Right atrium auricular region (tissue), 2 donors: ENCODE results near the gene TFDP1. TPM values are rescaled to one million over a fixed set of nuclear protein-coding genes. Genes with fewer than 3 reads are reported as not detected.
"Not testable (repeated sequence)": the region's sequence is repeated elsewhere in the genome, so short reads cannot be mapped to it uniquely, and the experiment has no call there.

ENCODE experiments used
- DNase-seq: peaks from one replicate; pipeline ENCODE4 v3.0.0-alpha.2; 2019; ENCODE audit warnings: low spot score
- H3K27ac ChIP-seq, 2 donors: fragments of 200-600 bp; sonication (generic); 1 replicate in 1 of 2; 2 replicates in 1 of 2; pipeline ENCODE4 v1.5.1; 2016 to 2019
- H3K27me3 ChIP-seq, 2 donors: fragments of 200-600 bp; sonication (generic); one replicate each; pipeline versions ENCODE4 v1.5.1 to v1.6.0; 2017 to 2019
- H3K36me3 ChIP-seq: fragments of 200-600 bp; sonication (generic); one replicate; pipeline ENCODE4 v1.5.1; 2016
- H3K4me1 ChIP-seq, 2 donors: fragments of 200-600 bp; sonication (generic); one replicate each; pipeline versions ENCODE4 v1.5.1 to v1.6.0; 2017 to 2019
- H3K4me3 ChIP-seq, 2 donors: fragments of 200-600 bp; sonication (generic); 1 replicate in 1 of 2; 2 replicates in 1 of 2; pipeline ENCODE4 v1.5.1; 2017 to 2019; ENCODE audit warnings: mild to moderate bottlenecking in 1 of 2, moderate library complexity in 1 of 2
- H3K9me3 ChIP-seq, 2 donors: fragments of 200-600 bp; sonication (generic); one replicate each; pipeline ENCODE4 v1.5.1; 2019
- total RNA-seq, 2 donors: library from RNA; depleted of rRNA; stranded (reverse); fragments of >200 nt; gene quantifications; one replicate each; pipeline ENCODE4 v1.1.0, GENCODE V29; 2016
- TF ChIP-seq, protein P1 (sequence below), 2 donors: fragments of 200-600 bp; sonication (generic); IDR thresholded peaks; one replicate each; pipeline ENCODE4 v1.5.1; 2019; ENCODE audit warnings: antibody characterized with exemption in 2 of 2

TFDP1 gene
- total RNA-seq, 2 donors from 2014 or later: 34.4 to 40.4 TPM

DNA sequence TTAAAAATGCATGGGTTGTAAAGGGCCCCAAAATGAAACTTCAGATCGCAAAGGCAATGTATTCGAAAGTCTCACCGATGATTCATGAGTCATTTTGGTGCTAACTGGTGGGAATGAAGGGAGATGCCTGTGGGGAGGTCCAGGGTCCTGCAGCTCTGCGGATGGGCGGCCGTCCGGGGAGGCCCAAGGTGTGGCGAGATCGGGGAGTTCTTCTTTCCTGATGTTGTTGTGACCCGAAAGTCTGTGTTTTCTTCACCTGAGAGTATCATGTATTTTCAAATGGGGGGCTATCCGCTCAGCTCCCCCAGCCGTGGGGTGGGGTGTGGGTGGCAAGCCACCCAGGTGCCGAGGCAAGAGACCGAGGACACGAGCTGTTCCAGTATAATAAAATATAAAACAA, 36.5 kb downstream of the TFDP1 start:
- H3K4me1 ChIP-seq: peaks cover 0 to 20% of the 10 kb centered on the region in 2 donors
- no peak overlapping the region for H3K27ac ChIP-seq
- H3K27me3 ChIP-seq: no peaks in the 10 kb centered on the region
- no peak for DNase-seq
- TF ChIP-seq, protein P1, sequence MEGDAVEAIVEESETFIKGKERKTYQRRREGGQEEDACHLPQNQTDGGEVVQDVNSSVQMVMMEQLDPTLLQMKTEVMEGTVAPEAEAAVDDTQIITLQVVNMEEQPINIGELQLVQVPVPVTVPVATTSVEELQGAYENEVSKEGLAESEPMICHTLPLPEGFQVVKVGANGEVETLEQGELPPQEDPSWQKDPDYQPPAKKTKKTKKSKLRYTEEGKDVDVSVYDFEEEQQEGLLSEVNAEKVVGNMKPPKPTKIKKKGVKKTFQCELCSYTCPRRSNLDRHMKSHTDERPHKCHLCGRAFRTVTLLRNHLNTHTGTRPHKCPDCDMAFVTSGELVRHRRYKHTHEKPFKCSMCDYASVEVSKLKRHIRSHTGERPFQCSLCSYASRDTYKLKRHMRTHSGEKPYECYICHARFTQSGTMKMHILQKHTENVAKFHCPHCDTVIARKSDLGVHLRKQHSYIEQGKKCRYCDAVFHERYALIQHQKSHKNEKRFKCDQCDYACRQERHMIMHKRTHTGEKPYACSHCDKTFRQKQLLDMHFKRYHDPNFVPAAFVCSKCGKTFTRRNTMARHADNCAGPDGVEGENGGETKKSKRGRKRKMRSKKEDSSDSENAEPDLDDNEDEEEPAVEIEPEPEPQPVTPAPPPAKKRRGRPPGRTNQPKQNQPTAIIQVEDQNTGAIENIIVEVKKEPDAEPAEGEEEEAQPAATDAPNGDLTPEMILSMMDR (IDR thresholded peaks at IDR 0.05): no peak
- no peaks in the 10 kb centered on the region for H3K9me3 ChIP-seq
- peaks cover 21% of the 10 kb centered on the region for H3K36me3 ChIP-seq
- no peak overlapping the region for H3K4me3 ChIP-seq

DNA sequence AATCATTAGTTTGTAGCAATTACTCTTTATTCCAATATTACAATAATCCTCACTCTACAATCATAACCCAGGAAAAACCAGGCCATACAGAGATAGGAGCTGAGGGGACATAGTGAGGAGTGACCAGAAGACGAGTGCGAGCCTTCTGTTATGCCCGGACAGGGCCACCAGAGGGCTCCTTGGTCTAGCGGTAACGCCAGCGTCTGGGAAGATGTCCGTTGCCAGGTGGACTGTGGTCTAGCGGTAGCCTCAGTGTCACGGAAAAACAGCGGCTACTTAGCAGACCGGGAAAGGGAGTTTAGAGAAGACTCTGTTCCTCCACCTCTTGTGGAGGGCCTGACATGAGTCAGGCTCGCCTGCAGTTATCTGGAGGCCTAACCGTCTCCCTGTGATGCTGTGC, 36.9 kb downstream of the TFDP1 start:
- H3K36me3 ChIP-seq: peaks cover 21% of the 10 kb centered on the region
- not testable (repeated sequence) for H3K4me3 ChIP-seq, H3K27ac ChIP-seq, H3K27me3 ChIP-seq, H3K9me3 ChIP-seq, DNase-seq
- TF ChIP-seq, protein P1 (IDR thresholded peaks at IDR 0.05): peak in 1 of 2 donors; percentile 48
- H3K4me1 ChIP-seq: peaks cover 0 to 16% of the 10 kb centered on the region in 2 donors

DNA sequence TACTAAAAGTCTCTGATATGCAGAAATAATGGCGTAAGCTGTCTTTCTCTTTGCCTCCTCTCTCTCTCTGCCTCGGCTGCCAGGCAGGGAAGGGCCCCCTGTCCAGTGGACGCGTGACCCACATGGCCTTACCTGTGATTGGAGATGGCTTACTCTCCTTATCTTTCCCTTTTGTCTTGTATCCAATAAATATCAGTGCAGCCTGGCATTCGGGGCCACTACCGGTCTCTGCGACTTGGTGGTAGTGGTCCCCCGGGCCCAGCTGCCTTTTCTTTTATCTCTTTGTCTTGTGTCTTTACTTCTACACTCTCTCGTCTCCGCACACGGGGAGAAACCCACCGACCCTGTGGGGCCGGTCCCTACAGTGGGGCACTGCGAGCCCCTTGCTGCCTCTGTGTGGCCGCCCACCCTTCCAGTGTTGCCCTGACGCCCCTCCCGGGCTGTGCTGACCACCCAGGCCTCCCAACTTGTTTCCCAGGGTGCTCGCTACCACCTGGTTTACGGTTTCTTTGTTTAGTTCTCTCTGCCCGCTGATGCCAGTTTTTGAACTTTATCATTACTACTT, 37.5 kb downstream of the TFDP1 start:
- H3K4me3 ChIP-seq, H3K27me3 ChIP-seq, H3K9me3 ChIP-seq, H3K27ac ChIP-seq, DNase-seq: not testable (repeated sequence)
- peaks cover 0 to 10% of the 10 kb centered on the region in 2 donors for H3K4me1 ChIP-seq
- peaks cover 21% of the 10 kb centered on the region for H3K36me3 ChIP-seq

GRCh38 chr13:113622791-113623490, 38.4 kb downstream of the TFDP1 start:
- Histone ChIP-seq H3K9me3 (no peaks in the 10 kb centered on the region), H3K36me3 (peaks cover 21% of the 10 kb centered on the region), H3K27ac (no peak overlapping the region), H3K27me3 (no peaks in the 10 kb centered on the region), H3K4me3 (no peak overlapping the region), H3K4me1 (peaks cover 0 to 1% of the 10 kb centered on the region in 2 donors)
- TF ChIP-seq, protein P1 (IDR thresholded peaks at IDR 0.05): no peak
- DNase-seq: no peak

DNA sequence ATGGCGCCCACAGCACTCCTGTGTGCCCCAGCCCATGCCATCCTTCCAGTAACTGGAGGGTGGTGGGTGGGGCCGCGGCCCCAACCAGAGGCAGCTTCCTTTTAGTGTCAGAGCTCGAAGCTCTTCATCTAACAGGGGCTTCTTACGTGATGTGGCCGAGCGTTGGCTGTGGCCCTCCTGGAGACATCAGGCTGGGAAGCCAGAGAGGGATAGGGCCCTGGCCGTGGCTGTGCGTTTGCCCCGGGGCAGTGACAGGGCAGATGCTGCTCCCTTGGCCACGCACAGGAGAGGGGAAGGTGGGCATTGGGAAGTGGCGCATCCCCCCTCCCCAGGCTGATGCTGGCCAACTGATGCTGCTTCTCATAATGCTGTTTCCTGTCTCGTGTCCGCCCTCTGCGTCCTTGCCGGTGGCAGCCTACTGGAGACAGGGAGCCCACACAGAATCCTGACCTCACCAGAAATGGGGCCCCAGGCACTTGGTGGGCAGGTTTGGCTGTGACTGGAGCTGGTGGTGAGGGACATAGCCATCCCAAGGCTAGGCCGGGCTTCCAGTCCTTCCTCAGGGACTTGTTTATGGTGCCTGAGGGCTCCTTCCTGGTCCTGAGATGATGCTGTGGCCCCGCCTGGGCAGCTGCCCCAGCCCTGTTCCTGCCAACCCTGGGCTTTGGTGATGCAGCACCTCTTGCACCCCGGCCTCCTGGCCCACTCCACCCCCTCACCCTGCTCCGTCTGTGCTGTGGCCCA, 39.1 kb downstream of the TFDP1 start:
- no peaks in the 10 kb centered on the region for H3K27me3 ChIP-seq
- H3K27ac ChIP-seq: no peak overlapping the region
- H3K4me1 ChIP-seq: no peaks in the 10 kb centered on the region
- no peak for DNase-seq
- TF ChIP-seq, protein P1 (IDR thresholded peaks at IDR 0.05): no peak
- H3K36me3 ChIP-seq: peaks cover 21% of the 10 kb centered on the region
- H3K9me3 ChIP-seq: no peaks in the 10 kb centered on the region
- no peak overlapping the region for H3K4me3 ChIP-seq

DNA sequence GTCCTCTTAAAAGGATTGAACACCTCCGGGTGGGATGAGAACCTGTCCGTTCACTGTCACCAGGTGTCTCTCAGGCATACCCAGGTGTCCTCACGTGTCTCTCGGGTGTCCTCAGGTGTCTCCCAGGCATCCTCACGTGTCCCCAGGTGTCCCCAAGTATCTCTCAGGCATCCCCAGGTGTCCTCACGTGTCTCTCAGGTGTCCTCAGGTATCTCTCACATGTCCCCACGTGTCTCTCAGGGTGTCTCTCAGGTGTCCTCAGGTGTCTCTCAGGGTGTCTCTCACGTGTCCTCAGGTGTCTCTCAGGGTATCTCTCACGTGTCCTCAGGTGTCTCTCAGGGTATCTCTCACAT, 39.7 kb downstream of the TFDP1 start:
- Histone ChIP-seq H3K27ac (no peak overlapping the region), H3K36me3 (peaks cover 21% of the 10 kb centered on the region), H3K27me3 (no peaks in the 10 kb centered on the region), H3K4me3 (no peak overlapping the region), H3K4me1 (no peaks in the 10 kb centered on the region), H3K9me3 (no peaks in the 10 kb centered on the region)
- TF ChIP-seq, protein P1 (IDR thresholded peaks at IDR 0.05): no peak
- no peak for DNase-seq

- H3K4me1 ChIP-seq, H3K4me3 ChIP-seq, H3K27ac ChIP-seq, DNase-seq, H3K9me3 ChIP-seq, H3K27me3 ChIP-seq: not testable (repeated sequence)
- peaks cover 21% of the 10 kb centered on the region for H3K36me3 ChIP-seq
Measured at GRCh38 chr13:113624640-113625304, 40.2 kb downstream of the TFDP1 start.
